NT2/D1 (cell line): ENCODE results near the gene SV2B.

ENCODE experiments used
- SUZ12 ChIP-seq: IDR thresholded peaks from 2 replicates; pipeline ENCODE4 v1.6.1; 2011; ENCODE audit not compliant: insufficient read length, insufficient read depth; ENCODE audit errors: extremely low read depth
- ZNF274 ChIP-seq: IDR thresholded peaks from 2 replicates; pipeline ENCODE4 v1.6.1; 2011; ENCODE audit warnings: mild to moderate bottlenecking, low read depth, low read length

- TF ChIP-seq ZNF274 (no peak), SUZ12 (no peak)
These were observed 68.4 kb downstream of the SV2B start for GRCh38 chr15:91168457-91168856.
